GM19455 (cell line): ENCODE data around the gene LILRA5.
"Not testable (repeated sequence)": the region's sequence is repeated elsewhere in the genome, so short reads cannot be mapped to it uniquely, and the experiment has no call there.

Source experiments
- ATAC-seq: cut with Tn5 transposase; IDR thresholded peaks from one replicate; pipeline ENCODE4 v1.9.1; 2021; ENCODE audit not compliant: unreplicated experiment

The LILRA5 gene

GRCh38 chr19:54307389-54308020 is 5.5 kb downstream of the LILRA5 start:
- no peak for ATAC-seq

DNA sequence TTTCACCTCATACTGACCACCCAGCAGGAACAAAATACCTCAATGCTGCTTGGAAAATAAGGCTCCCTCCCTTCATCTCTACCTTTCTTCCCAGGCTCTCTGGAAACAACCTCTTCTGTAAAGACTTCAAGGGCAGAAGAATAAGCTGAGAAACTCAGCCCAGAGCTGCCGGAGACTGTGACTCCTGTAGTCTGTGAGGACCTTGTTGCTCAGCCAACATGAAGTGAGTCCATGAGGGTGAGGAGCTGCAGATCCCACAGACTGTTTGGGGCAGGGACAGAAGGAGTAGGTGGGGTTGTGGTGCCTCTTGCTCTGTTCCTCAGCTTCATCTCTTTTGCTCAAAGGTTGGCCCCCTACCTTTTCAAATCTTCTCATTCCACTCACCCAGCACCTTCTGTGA is 7.8 kb downstream of the LILRA5 start:
- no peak for ATAC-seq

GRCh38 chr19:54302257-54302656 is 10.7 kb downstream of the LILRA5 start:
- ATAC-seq: no peak

DNA sequence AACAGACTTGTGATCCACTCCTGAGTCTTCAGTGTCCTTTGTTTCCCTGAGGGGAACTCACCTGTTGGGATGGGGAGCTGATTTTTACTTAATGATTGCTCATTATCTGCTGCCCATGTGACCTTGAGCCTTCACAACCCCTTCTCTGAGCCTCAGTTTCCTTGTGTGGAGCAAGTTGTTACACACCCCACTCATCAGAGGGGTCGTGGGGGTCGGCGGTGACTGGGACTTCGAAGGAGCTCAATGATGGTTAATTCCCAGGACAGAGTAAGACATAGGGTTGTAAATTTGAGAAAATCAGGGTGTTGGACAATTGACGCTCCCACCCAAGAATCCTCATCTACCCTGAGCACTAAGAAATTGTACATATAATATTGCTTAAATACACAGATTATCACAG is 13.5 kb downstream of the LILRA5 start:
- ATAC-seq: no peak

DNA sequence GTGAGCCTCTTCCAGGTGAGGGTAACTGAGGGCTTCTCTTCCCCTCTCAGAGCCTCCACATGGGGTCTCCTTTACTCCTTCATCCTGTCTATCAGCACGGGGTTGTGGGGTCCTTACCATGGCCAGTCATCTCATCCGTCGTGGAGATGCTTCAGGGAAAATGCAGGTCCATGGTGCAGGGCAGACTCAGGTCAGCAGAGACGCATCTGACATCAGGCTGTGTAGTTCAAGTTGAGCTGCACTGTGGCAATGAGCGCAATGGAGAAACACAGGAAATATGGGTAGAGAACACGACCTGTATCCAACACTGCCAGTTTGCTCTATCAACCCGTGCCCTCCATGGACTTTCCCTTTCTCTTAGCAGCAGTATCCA is 13.9 kb downstream of the LILRA5 start:
- no peak for ATAC-seq

- ATAC-seq: no peak
These were observed 14.4 kb downstream of the LILRA5 start for GRCh38 chr19:54298357-54299125.

DNA sequence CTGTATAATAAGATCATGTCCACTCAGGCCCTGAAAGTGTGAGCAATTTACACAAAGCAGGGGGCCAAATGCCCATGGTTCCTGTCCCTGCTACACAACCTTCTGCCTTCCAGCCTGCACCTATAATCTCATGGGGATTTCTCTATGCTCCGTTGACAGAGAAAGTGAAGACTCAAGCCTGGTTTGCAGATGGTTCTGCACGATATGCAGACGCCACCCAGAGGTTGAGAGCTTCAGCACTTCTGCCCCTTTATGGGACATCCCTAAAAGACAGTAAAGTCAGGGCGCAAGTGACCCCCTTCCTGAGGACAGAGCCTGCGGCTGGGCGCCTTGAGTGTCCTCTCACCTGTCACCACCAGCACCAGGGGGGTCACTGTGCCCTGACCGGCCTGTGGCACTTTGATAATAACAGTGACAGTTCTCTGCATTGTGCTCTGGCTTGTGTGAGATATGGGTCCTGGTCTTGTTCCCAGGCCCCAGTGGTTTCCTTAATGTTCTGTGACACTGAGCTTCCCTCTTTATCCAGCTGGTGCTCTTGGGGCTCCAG is 15.1 kb downstream of the LILRA5 start:
- no peak for ATAC-seq

DNA sequence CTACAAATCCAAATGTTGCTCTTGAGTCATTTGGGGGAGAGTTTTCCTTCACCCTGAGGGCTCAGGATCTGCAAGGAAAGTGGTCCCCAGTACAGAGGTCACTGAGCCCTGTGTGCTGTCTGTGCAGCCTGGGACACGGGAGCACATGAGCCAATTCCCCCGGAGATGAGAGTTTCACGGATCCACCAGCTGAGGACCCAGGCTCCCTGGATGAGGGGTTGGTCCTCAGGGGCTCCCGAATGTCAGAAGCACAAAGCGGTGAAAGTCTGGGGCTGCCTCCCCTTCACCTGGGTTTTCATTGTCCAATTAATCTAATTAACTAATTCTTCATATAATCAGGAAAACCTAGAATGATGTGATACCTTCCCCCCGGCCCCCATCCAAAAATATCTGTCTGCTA is 18.4 kb downstream of the LILRA5 start:
- ATAC-seq: no peak

- not testable (repeated sequence) for ATAC-seq
These were observed 23.8 kb downstream of the LILRA5 start for GRCh38 chr19:54289160-54289559.

DNA sequence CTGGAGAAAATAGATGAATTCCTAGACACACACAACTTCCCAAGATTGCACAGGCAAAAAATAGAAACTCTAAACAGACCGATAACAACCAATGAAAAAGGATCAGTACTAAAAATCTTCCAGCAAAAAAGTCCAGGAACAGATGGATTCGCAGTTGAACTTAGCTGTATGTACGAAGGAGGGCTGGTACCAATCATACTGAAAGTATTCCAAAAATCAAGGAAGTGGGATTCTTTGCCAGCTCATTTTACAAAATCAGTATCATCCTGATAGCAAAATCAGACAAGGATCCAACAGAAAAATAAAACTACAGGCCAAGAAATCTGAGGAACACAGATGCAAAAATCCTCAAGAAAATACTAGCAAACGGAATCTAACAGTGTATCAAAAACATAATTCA is 25.5 kb downstream of the LILRA5 start:
- ATAC-seq: no peak

GRCh38 chr19:54286283-54286682 is 26.7 kb downstream of the LILRA5 start:
- not testable (repeated sequence) for ATAC-seq

DNA sequence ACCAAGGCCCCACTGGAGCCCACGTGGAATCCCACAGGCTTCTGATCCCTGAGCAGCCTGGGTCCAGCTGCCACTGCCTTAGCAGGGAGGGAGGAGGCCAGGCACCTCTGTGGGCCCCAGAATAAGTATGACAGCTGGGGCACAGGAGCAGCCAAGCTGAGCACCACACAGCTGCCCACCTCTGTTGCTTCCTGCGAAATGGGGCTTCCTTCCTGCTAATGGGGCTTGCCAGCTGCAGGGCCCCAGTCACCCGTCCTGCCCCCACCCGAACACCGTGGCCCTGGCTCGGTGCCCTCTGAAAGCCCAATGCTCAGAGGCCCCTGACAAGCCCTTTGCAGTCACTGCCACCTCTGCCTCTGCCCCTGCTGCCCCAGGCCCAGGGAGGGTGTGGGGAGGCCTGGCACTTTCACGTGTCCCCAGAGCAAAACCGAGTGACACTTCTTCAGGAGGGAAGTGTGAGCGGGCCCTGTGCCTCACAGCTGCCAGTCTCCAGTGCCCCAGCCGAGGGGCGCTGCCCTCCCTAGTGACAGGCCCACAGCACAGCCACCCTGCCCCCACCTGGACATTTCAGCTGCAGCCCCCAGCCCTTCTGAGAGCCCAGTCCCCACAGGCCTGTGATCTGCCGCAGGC is 27.4 kb downstream of the LILRA5 start:
- ATAC-seq: not testable (repeated sequence)

GRCh38 chr19:54282686-54283470 is 30.1 kb downstream of the LILRA5 start:
- ATAC-seq: no peak

DNA sequence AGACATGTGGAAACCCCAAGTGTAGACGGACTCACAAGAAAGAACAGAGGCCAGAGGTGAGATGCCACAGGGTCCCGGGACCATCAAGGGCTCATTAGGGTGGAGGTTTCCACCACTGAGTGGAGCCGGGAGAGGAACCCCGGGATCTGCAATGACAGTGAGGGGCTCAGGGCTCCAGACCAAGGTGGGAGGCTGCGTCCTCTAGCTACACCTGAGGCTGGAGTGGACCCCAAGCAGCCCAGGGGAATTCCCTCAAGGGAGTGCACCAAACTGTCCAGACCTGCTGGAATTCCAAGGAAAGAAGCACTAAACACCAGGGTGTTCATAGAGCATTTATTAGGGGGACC is 31.3 kb downstream of the LILRA5 start:
- not testable (repeated sequence) for ATAC-seq

DNA sequence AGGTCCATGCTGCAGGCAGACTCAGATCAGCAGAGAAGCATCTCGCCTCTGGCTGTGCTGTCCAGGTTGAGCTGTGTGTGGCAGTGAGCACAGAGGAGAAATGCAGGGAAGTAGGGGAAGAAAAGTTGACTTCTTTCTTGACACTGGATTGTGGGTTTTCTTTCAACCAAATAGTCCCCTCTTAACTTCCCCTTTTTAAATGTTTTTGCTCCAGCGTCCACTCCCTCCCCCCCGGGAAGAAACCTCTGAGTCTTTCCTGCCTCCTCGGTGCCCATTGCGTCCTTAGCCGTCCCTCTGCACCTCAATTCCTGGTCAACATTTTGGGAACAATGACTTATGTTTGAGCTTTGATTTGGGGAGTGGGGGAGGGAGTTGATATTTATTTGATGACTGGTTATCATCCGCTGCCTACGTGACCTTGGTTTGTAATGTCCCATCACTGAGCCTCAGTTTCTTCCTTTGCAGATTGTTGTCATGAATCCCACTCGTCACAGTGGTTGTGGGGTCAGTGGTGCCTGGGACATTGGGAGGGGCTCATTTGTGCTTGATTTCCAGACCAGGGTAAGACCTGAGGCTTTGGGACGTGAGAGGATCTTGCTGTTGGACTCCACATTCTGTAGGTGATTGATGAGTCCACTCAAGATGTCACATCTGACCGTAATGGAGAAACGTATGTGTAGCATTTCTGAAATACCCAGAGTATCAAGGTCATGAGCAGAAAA is 31.8 kb downstream of the LILRA5 start, which contains the start of gene LILRB2:
TSS of gene LILRB2 (minus strand) at position 104 of the 722 bp plus-strand sequence. CDS start 614 bp downstream, outside the sequence.
- ATAC-seq: no peak

GRCh38 chr19:54280441-54280840 is 32.5 kb downstream of the LILRA5 start:
- not testable (repeated sequence) for ATAC-seq

DNA sequence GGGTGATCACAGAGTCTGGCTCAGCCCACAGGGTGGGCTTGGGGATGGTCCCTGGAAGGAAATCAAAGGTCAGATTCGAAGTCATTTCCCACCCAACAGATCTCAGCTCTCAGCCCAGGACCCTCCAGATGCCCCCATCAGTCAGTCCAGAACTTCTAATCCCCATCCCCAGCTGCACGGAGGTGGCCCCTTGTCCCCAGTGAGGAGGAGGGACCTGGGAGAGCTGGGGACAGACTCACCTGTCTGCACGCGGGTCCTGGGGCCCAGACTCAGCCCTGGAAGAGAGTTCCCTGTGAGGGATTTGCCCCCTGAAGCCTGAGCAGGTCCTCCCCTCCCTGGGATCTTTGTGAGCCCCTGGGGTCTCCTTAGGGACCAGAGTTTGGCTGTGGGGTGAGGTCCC is 32.9 kb downstream of the LILRA5 start:
- not testable (repeated sequence) for ATAC-seq

DNA sequence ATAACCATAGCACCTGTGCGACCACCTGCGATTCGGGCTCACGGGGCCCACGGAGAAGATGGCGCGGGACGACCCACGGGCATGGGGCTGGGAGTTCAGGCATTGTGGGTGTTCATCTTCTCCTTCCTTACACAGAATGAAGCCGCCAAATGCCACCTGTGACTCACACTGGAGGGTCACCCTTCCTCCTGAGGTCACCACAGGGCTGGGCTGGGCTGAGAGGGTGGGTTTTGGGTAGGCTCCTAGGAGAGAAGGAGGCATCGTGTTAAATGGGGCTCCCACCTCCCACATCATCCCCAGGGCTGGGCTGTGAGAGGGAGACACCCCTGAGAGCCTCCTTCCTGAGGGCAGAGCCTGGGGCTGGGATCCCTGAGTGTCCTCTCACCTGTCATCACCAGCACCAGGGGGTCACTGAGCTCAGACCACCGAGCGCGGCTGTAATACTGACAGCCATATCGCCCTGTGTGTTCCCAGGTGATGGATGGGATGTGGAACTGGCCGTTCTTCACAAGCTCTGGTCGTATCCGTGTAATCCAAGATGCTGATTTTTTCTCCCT is 33.5 kb downstream of the LILRA5 start:
- no peak for ATAC-seq

- not testable (repeated sequence) for ATAC-seq
These were observed 34.3 kb downstream of the LILRA5 start for GRCh38 chr19:54278571-54279195.

GRCh38 chr19:54278056-54278455 is 34.9 kb downstream of the LILRA5 start:
- ATAC-seq: not testable (repeated sequence)
